Measurements from ENCODE around the gene ELOB. TPM values are rescaled to one million over a fixed set of nuclear protein-coding genes. Genes with fewer than 3 reads are reported as not detected.
A peak's percentile ranks its signal among the peaks of the same experiment; 100 is the strongest.

The ELOB gene
- total RNA-seq, 4 donors from 2014 or later, result 186 to 446 (median 288) TPM

DNA sequence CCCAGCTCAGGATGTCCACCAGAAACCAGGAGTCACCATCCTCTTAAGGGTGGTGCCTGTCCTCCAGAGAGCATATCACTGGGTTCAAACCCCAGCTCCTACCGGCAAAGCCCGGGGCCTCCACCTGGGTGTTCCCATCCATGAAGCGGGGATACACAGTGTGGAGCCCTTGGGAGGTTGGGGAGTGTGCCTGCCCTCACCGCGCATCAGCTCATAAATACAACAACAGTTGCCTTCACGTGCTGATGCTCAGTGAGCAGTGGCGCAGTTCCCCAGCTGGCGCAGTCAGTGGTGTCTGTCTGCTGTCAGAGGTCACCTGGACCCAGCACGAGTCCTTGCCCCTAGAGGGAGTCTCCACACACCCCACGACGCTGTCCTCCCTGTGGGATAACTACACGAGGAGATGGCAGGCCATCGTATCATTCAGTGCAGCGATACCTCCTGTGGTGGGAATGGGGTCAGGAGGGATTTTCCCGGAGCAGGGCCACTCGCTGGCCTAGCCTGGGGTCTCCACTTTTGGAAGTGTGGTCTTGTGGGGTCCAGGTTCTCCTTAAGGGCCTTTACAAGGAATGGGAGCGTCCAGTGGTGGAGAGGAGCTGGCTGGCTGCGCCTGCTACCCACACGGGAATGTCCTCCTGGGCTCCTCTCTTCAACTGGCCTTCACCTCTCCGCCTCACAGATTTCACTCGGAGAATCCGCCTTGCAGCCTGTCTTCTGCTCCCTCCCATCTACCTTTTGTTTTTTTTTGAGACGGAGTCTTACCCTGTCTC is 2.3 kb upstream of the ELOB start:
- no peaks in the 10 kb centered on the region for H3K9me3 ChIP-seq
- 92 to 98% methylated on average over 8 to 19 of the region's 23 CpGs for WGBS, 2 donors
- no peak for DNase-seq
- intact Hi-C loops (cut with DNase I), result no loop called here
- H3K27me3 ChIP-seq, result peaks cover 0 to 10% (median 0%) of the 10 kb centered on the region in 4 donors
- H3K4me3 ChIP-seq, result no peak overlapping the region
- H3K4me1 ChIP-seq, result peaks cover 16 to 44% (median 24%) of the 10 kb centered on the region in 3 donors
- TF ChIP-seq, protein P1, sequence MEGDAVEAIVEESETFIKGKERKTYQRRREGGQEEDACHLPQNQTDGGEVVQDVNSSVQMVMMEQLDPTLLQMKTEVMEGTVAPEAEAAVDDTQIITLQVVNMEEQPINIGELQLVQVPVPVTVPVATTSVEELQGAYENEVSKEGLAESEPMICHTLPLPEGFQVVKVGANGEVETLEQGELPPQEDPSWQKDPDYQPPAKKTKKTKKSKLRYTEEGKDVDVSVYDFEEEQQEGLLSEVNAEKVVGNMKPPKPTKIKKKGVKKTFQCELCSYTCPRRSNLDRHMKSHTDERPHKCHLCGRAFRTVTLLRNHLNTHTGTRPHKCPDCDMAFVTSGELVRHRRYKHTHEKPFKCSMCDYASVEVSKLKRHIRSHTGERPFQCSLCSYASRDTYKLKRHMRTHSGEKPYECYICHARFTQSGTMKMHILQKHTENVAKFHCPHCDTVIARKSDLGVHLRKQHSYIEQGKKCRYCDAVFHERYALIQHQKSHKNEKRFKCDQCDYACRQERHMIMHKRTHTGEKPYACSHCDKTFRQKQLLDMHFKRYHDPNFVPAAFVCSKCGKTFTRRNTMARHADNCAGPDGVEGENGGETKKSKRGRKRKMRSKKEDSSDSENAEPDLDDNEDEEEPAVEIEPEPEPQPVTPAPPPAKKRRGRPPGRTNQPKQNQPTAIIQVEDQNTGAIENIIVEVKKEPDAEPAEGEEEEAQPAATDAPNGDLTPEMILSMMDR (IDR thresholded peaks at IDR 0.05), result no peak
- TF ChIP-seq POLR2A (IDR thresholded peaks at IDR 0.05), result no peak
- H3K36me3 ChIP-seq, result peaks cover 0 to 12% (median 0%) of the 10 kb centered on the region in 3 donors
- peak overlapping the region in 1 of 4 donors; percentile 100 for H3K27ac ChIP-seq

DNA sequence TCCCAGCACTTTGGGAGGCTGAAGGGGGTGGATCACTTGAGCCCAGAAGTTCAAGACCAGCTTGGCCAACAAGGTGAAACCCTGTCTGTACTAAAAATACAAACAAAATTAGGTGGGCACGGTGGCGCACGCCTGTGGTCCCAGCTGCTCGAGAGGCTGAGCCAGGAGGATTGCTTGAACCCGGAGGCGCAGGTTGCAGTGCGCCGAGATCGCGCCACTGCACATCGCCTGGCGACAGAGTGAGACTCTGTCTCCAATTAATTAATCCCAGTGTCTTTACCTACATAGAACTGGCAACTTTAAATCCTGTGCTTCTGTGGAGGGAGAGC is 1.5 kb upstream of the ELOB start:
- H3K4me1 ChIP-seq, result peaks cover 16 to 52% (median 24%) of the 10 kb centered on the region in 3 donors
- intact Hi-C loops (cut with DNase I), result no loop called here
- H3K4me3 ChIP-seq, result peak overlapping the region in 3 of 4 donors; percentile 88 to 98 (median 98)
- H3K27me3 ChIP-seq, result peaks cover 0 to 6% (median 0%) of the 10 kb centered on the region in 4 donors
- no peaks in the 10 kb centered on the region for H3K9me3 ChIP-seq
- 91 to 100% methylated on average over 2 to 12 of the region's 12 CpGs for WGBS, 2 donors
- peak overlapping the region; percentile 100 for H3K27ac ChIP-seq
- no peak for DNase-seq
- no peak for TF ChIP-seq POLR2A (IDR thresholded peaks at IDR 0.05)
- TF ChIP-seq, protein P1 (IDR thresholded peaks at IDR 0.05), result no peak
- peaks cover 0 to 19% (median 0%) of the 10 kb centered on the region in 3 donors for H3K36me3 ChIP-seq

DNA sequence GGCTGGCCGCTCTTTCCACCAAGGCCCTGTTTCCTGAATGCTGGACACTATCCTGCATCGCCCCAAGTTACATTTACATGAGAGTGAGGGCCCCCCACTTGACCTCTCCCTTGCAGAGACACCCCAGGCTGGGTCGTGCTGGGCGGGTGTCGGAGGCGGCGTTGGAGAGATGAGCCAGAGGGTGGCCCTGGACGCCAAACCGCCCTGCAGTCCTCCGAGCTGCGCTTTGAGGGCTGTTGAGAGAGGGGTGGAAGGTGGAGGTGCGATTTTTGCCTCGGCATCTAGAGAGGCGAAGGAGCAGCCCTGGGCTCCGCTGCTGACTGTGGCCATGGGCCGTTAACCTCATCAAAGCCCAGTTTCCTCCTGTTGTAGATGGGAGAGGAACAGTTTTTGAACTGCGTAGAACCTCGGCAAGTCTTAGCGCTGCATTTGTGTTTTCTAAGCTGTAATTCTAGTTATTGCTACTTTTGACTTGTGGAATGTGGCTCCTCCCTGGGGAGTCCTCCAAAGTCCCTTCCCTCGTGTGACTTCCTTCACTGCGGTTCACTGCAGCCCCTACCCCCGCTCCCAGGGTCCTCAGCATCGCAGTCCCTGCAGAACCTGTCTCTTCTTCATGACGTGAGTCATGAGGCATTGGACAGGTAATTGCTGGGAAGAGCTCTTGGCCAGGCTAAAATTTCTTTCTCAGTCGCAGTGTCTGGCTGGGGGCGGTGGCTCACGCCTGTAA is 986 bp upstream of the ELOB start:
- no peak for DNase-seq
- peaks cover 16 to 57% (median 24%) of the 10 kb centered on the region in 3 donors for H3K4me1 ChIP-seq
- peak overlapping the region; percentile 100 for H3K27ac ChIP-seq
- WGBS, 2 donors, result 6 to 7% methylated on average over 7 to 12 of the region's 27 CpGs
- peak overlapping the region; percentile 88 to 99 (median 98) for H3K4me3 ChIP-seq
- H3K27me3 ChIP-seq, result peaks cover 0 to 6% (median 0%) of the 10 kb centered on the region in 4 donors
- peaks cover 0 to 24% (median 0%) of the 10 kb centered on the region in 3 donors for H3K36me3 ChIP-seq
- intact Hi-C loops (cut with DNase I), result no loop called here
- no peak for TF ChIP-seq POLR2A (IDR thresholded peaks at IDR 0.05)
- TF ChIP-seq, protein P1 (IDR thresholded peaks at IDR 0.05), result no peak
- H3K9me3 ChIP-seq, result no peaks in the 10 kb centered on the region

DNA sequence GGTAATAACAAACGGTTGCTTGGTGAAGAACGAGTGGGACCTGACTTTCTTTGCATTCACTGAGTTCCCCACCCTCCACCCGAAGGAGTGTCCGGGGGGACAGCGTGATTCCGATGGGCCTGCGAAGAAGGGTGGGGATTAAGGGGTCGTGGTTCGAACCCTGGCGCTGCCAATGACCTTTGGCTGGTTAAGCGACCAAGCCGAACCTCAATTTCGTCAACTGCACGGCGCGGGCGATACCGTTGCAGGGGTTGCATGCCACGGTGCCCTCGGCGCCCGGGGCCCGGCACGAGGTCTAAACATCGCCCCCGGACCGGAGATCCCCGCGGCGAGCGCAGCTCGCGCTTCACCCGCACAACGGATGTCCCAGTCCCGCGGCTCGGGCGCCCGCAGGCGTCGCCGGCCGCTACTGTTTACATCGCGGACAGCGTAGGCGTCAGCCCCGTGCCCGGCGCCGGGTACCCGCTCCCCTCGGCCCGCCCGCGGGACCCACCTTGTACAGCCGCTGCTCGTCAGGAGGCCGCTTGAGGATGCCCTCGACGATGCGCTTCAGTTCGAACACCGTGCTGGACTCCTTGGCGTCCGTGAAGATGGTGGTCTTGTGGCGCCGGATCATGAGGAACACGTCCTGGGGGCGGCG is 460 bp downstream of the ELOB start:
- Histone ChIP-seq H3K27me3 (no peaks in the 10 kb centered on the region), H3K27ac (peak overlapping the region; percentile 100), H3K4me1 (peaks cover 16 to 66% (median 27%) of the 10 kb centered on the region in 3 donors), H3K9me3 (no peaks in the 10 kb centered on the region), H3K36me3 (peaks cover 5 to 39% (median 6%) of the 10 kb centered on the region in 3 donors), H3K4me3 (peak overlapping the region; percentile 88 to 99 (median 98))
- TF ChIP-seq POLR2A (IDR thresholded peaks at IDR 0.05), result no peak
- TF ChIP-seq, protein P1 (IDR thresholded peaks at IDR 0.05), result no peak
- 0 to 3% methylated on average over 5 to 8 of the region's 72 CpGs for WGBS, 2 donors
- intact Hi-C loops (cut with DNase I), result no loop called here
- no peak for DNase-seq
